ENCODE results near the gene STAC. TPM values are rescaled to one million over a fixed set of nuclear protein-coding genes. Genes with fewer than 3 reads are reported as not detected.

STAC gene
- total RNA-seq, 3 donors from 2014 or later = not detected

- ATAC-seq = no peak
- DNase-seq = no peak
- peaks cover 25% of the 10 kb centered on the region for H3K9me3 Mint-ChIP-seq
- H3K27me3 Mint-ChIP-seq (ENCODE audit: low read depth) = peaks cover 3% of the 10 kb centered on the region
- H3K36me3 Mint-ChIP-seq (ENCODE audit: insufficient read depth) = no peaks in the 10 kb centered on the region
- H3K4me1 Mint-ChIP-seq (ENCODE audit: low read depth) = no peaks in the 10 kb centered on the region
- H3K4me3 Mint-ChIP-seq = no peak overlapping the region
Observed at GRCh38 chr3:36580716-36581115, 200.4 kb downstream of the STAC start.

GRCh38 chr3:36591959-36592358, 211.7 kb downstream of the STAC start:
- Mint-ChIP-seq H3K4me3 (no peak overlapping the region), H3K9me3 (peaks cover 8% of the 10 kb centered on the region), H3K27me3 (ENCODE audit: low read depth) (peaks cover 6% of the 10 kb centered on the region), H3K4me1 (ENCODE audit: low read depth) (no peaks in the 10 kb centered on the region), H3K36me3 (ENCODE audit: insufficient read depth) (no peaks in the 10 kb centered on the region)
- ATAC-seq = no peak
- DNase-seq = no peak

GRCh38 chr3:36595511-36595910, 215.2 kb downstream of the STAC start:
- Mint-ChIP-seq H3K9me3 (no peaks in the 10 kb centered on the region), H3K4me3 (no peak overlapping the region), H3K4me1 (ENCODE audit: low read depth) (no peaks in the 10 kb centered on the region), H3K36me3 (ENCODE audit: insufficient read depth) (no peaks in the 10 kb centered on the region), H3K27me3 (ENCODE audit: low read depth) (peaks cover 4% of the 10 kb centered on the region)
- DNase-seq (no peak), ATAC-seq (no peak)

DNA sequence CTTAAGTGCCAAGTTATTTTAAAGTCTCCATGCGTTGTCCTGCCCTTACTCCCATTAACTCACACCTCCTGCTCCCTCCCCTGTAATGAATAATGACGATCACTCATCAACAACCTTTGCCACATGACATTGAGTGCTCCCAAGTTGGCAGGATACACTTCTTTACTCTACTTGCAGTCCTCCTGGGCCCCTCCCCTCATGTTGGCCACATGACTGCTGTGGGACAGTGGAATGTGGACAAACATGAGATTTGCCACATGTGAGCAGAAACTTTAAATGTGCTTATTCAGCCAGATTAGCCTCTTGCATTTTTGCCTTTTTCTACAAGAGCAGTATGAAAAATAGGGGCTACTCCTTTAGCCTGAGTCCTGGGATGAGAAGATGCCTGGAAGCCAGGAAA, 216.1 kb downstream of the STAC start:
- Mint-ChIP-seq H3K27me3 (ENCODE audit: low read depth) (peaks cover 4% of the 10 kb centered on the region), H3K36me3 (ENCODE audit: insufficient read depth) (no peaks in the 10 kb centered on the region), H3K4me3 (no peak overlapping the region), H3K4me1 (ENCODE audit: low read depth) (no peaks in the 10 kb centered on the region), H3K9me3 (no peaks in the 10 kb centered on the region)
- DNase-seq (no peak), ATAC-seq (no peak)

DNA sequence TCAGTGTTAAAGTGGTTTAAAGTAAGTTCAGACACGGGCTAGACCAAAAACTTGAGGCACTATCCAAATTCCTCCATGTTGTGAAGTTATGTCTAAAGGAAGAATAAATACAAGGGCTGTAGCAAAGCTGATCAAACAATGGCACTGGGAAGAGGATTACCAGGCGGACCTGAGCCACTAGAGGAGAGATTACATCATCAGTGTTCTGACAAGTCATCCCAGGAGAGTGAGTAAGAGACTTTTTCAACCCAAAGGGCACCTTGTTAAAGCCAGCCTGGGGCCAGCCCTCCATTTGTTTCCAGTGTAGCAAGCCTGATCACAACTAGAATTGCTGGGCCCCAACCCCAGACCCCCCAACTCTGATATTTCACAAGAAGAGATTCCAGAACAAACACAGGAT, 217.1 kb downstream of the STAC start:
- DNase-seq (no peak), ATAC-seq (no peak)
- H3K9me3 Mint-ChIP-seq = no peaks in the 10 kb centered on the region

More for the DNA sequence above, 217.1 kb downstream of the STAC start:
- H3K27me3 Mint-ChIP-seq (ENCODE audit: low read depth) = peaks cover 4% of the 10 kb centered on the region
- no peak overlapping the region for H3K4me3 Mint-ChIP-seq
- H3K36me3 Mint-ChIP-seq (ENCODE audit: insufficient read depth) = no peaks in the 10 kb centered on the region
- no peaks in the 10 kb centered on the region for H3K4me1 Mint-ChIP-seq (ENCODE audit: low read depth)
